ENCODE data around the gene TBC1D5.

TBC1D5 gene

GRCh38 chr3:17724122-17724521 is 18.3 kb downstream of the TBC1D5 start:
- TF ChIP-seq SIN3A (IDR thresholded peaks at IDR 0.05; ENCODE audit: borderline replicate concordance, insufficient read depth, low read length), result no peak
- no peak for TF ChIP-seq FOXP2 (optimal IDR thresholded peaks at IDR 0.05; ENCODE audit: borderline replicate concordance, extremely low read depth, extremely low read length, insufficient read depth)
- no peak for TF ChIP-seq TAF1 (IDR thresholded peaks at IDR 0.05; ENCODE audit: borderline replicate concordance, insufficient read depth, low read length)
- TF ChIP-seq REST (IDR thresholded peaks at IDR 0.05; ENCODE audit: insufficient read depth in 1 of 2, low read depth in 2 of 2, low read length in 2 of 2), result no peak
- no peak for TF ChIP-seq POLR2AphosphoS5 (IDR thresholded peaks at IDR 0.05; ENCODE audit: low read depth, low read length)

- TF ChIP-seq FOXP2 (optimal IDR thresholded peaks at IDR 0.05; ENCODE audit: borderline replicate concordance, extremely low read depth, extremely low read length, insufficient read depth), result no peak
- TF ChIP-seq TAF1 (IDR thresholded peaks at IDR 0.05; ENCODE audit: borderline replicate concordance, insufficient read depth, low read length), result no peak
- no peak for TF ChIP-seq SIN3A (IDR thresholded peaks at IDR 0.05; ENCODE audit: borderline replicate concordance, insufficient read depth, low read length)
- TF ChIP-seq REST (IDR thresholded peaks at IDR 0.05; ENCODE audit: insufficient read depth in 1 of 2, low read depth in 2 of 2, low read length in 2 of 2), result no peak
- TF ChIP-seq POLR2AphosphoS5 (IDR thresholded peaks at IDR 0.05; ENCODE audit: low read depth, low read length), result no peak
Observed at GRCh38 chr3:17717411-17717810, 25.0 kb downstream of the TBC1D5 start.

GRCh38 chr3:17714473-17714872 is 28.0 kb downstream of the TBC1D5 start:
- TF ChIP-seq FOXP2 (optimal IDR thresholded peaks at IDR 0.05; ENCODE audit: borderline replicate concordance, extremely low read depth, extremely low read length, insufficient read depth) (no peak), SIN3A (IDR thresholded peaks at IDR 0.05; ENCODE audit: borderline replicate concordance, insufficient read depth, low read length) (no peak), REST (IDR thresholded peaks at IDR 0.05; ENCODE audit: insufficient read depth in 1 of 2, low read depth in 2 of 2, low read length in 2 of 2) (no peak), POLR2AphosphoS5 (IDR thresholded peaks at IDR 0.05; ENCODE audit: low read depth, low read length) (no peak), TAF1 (IDR thresholded peaks at IDR 0.05; ENCODE audit: borderline replicate concordance, insufficient read depth, low read length) (no peak)

- TF ChIP-seq TAF1 (IDR thresholded peaks at IDR 0.05; ENCODE audit: borderline replicate concordance, insufficient read depth, low read length) (no peak), SIN3A (IDR thresholded peaks at IDR 0.05; ENCODE audit: borderline replicate concordance, insufficient read depth, low read length) (no peak), POLR2AphosphoS5 (IDR thresholded peaks at IDR 0.05; ENCODE audit: low read depth, low read length) (no peak), FOXP2 (optimal IDR thresholded peaks at IDR 0.05; ENCODE audit: borderline replicate concordance, extremely low read depth, extremely low read length, insufficient read depth) (no peak), REST (IDR thresholded peaks at IDR 0.05; ENCODE audit: insufficient read depth in 1 of 2, low read depth in 2 of 2, low read length in 2 of 2) (no peak)
Observed at GRCh38 chr3:17709236-17709810, 33.1 kb downstream of the TBC1D5 start.

Measured in PFSK-1 (cell line).